Fibroblast of skin of scalp (primary cell): ENCODE results near the gene SPACDR.
A peak's percentile ranks its signal among the peaks of the same experiment; 100 is the strongest.
"Not testable (repeated sequence)": the region's sequence is repeated elsewhere in the genome, so short reads cannot be mapped to it uniquely, and the experiment has no call there.

Source experiments
- DNase-seq: peaks from one replicate; pipeline ENCODE4 v3.0.0-alpha.2; 2013

SPACDR gene

GRCh38 chr7:100465702-100466311 lies 1.7 kb upstream of the SPACDR start:
- DNase-seq, result peak; percentile 81

- no peak for DNase-seq
Observed at GRCh38 chr7:100465299-100465698, 1.2 kb upstream of the SPACDR start.

DNA sequence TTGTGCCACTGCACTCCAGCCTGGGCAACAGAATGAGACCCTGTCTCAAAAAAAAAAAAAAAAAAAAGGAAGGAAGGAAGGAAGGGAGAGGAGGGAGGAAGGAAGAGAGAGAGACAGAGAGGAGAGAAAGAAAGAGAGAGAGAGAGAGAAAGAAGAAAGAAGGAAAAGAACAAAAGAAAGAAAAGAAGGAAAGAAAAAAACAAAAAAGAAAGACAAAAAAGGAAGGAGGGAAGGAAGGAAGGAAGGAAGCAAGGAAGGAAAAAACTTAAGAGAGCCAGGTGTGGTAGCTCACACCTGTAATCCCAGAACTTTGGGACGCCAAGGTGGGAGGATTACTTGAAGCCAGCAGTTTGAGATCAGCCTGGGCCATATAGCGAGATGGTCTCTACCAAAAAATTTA lies 731 bp upstream of the SPACDR start:
- no peak for DNase-seq

DNA sequence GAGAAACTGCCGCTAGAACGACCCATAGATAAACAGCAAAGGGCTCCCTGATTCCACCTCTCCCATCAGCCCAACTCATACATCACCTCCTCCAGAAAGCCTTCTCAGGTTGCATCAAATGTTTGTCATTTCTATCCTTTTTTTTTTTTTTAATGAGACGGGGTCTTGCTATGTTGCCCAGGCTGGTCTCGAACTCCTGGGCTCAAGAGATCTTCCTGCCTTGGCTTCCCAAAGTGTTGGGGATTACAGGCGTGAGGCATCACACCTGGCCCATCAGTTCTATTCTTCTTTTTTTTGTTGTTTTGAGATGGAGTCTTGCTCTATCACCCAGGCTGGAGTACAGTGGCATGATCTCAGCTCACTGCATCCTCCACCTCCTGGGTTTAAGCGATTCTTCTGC lies 7.0 kb downstream of the SPACDR start:
- no peak for DNase-seq

GRCh38 chr7:100456562-100456961 lies 7.5 kb downstream of the SPACDR start:
- no peak for DNase-seq

GRCh38 chr7:100455206-100455605 lies 8.9 kb downstream of the SPACDR start:
- DNase-seq, result no peak

- DNase-seq, result not testable (repeated sequence)
Observed at GRCh38 chr7:100453854-100454253, 10.2 kb downstream of the SPACDR start.

DNA sequence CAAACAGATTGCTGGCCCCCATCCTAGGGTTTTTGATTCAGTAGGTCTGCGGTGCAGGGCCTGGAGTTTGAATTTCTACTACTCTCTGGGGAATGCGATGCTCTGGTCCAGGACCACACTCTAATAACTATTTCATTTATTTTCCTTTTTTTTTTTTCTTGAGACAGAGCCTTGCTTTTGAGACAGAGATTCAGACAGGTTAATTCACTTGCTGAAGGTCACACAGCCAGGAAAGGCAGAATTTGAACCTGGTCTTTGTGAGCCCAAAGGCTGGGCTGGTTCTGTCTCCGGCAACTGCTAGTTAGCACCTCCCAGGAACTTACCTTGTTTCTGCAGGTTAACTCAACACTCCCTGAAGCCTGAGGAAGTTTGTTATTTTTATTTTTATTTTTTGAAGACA lies 11.5 kb downstream of the SPACDR start:
- DNase-seq, result no peak

GRCh38 chr7:100449190-100449795 lies 14.8 kb downstream of the SPACDR start:
- DNase-seq, result no peak

- DNase-seq, result not testable (repeated sequence)
Observed at GRCh38 chr7:100447363-100447762, 16.7 kb downstream of the SPACDR start.

GRCh38 chr7:100446040-100446439 lies 18.0 kb downstream of the SPACDR start:
- no peak for DNase-seq

- no peak for DNase-seq
Observed at GRCh38 chr7:100444311-100445278, 19.5 kb downstream of the SPACDR start.

- no peak for DNase-seq
Observed at GRCh38 chr7:100443096-100443840, 20.8 kb downstream of the SPACDR start.

- DNase-seq, result no peak
Observed at GRCh38 chr7:100441641-100442535, 22.2 kb downstream of the SPACDR start.

GRCh38 chr7:100439244-100439643 lies 24.8 kb downstream of the SPACDR start:
- not testable (repeated sequence) for DNase-seq

DNA sequence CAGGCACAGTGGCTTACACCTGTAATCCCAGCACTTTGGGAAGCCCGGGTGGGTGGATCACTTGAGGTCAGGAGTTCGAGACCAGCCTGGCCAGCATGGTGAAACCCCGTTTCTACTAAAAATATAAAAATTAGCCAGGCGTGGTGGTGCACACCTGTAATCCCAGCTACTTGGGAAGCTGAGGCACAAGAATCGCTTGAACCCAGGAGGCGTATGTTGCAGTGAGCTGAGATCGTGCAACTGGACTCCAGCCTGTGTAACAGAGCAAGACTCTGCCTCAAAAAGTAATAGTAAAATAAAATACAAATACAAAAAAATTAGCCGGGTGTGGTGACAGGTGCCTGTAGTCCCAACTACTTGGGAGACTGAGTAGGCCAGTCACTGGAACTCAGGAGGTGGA lies 25.3 kb downstream of the SPACDR start:
- not testable (repeated sequence) for DNase-seq

- DNase-seq, result no peak
Observed at GRCh38 chr7:100438172-100438571, 25.9 kb downstream of the SPACDR start.

GRCh38 chr7:100437150-100438100 lies 26.6 kb downstream of the SPACDR start:
- DNase-seq, result no peak

DNA sequence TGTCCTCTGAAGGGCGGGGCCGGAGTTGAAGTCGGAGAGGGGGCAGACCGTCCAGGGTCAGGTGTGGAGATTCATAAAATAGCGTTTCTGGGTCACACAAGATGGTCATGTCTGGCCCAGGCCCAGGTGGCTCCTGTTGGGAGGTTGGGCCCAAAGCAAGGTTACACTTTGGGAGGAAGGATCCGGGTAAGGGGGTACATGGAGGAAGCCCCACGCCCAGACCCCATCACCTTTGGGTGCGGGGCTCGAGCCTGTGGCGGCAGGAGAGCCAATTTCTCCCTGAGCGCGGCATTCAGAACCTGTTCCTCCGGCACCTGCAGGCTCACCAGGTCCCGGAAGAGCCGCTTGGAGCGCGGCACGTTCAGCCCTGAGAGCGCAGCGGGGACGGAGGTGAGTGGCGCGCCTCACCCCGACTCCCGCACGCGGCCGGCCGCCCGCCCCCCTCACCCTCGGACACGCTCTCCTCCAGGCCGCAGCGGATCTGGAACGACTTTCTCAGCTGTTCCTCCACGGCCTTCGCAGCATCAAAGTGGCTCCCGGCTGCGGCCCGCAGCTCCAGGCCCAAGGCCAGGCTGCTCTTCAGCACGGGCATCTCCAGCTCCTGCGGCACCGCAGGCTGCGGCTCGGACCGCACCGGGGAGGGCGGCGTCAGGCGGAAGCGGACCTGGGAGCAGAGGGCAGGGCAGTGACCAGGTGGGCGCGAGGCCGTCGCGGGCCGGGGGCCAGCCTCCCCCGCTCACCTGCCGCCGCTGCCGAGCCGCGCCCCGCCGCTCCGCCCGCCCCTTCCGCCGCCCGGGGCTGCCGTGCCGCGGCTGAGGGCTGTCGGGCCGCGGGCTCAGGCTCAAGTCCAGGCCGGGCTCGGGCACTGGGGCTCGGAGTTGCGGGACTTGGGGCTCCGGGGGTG lies 28.4 kb downstream of the SPACDR start:
- DNase-seq, result no peak
